ENCODE results near the gene PHETA1. TPM values are rescaled to one million over a fixed set of nuclear protein-coding genes. Genes with fewer than 3 reads are reported as not detected.
A peak's percentile ranks its signal among the peaks of the same experiment; 100 is the strongest.

The PHETA1 gene
- total and polyA plus RNA-seq, 2 of the 13 experiments (the other 11 are each of a cell fraction or from before 2014, with no cell fraction given), result 11.3 to 20.8 TPM

GRCh38 chr12:111413442-111414086, 44.7 kb upstream of the PHETA1 start:
- CTCF ChIA-PET (ENCODE audit: low intra/inter-chr PET ratio, low total read pairs), result no interaction called here
- intact Hi-C loops (cut with micrococcal nuclease; ENCODE audit: unreplicated experiment), result no loop called here
- TF ChIP-seq ZNF335 (CRISPR knock-in tag; IDR thresholded peaks at IDR 0.05) (no peak), ZKSCAN8 (CRISPR knock-in tag; IDR thresholded peaks at IDR 0.05; ENCODE audit: borderline replicate concordance) (0 out of 2 replicates have a peak, but pooled peaks have one; percentile 54)
- no peaks in the 10 kb centered on the region for H3K9me3 ChIP-seq (ENCODE audit: low read length)
- peaks cover 18% of the 10 kb centered on the region for H3K79me2 ChIP-seq (ENCODE audit: insufficient read depth, low read length)
- ATAC-seq (no peak), FAIRE-seq (no peak), DNase-seq (ENCODE audit: low spot score) (no peak)
- H3K27ac ChIP-seq (ENCODE audit: extremely low read length, insufficient read depth, low read length), result no peak overlapping the region
- H3K4me1 ChIP-seq (ENCODE audit: insufficient read depth, low read length), result peaks cover 9% of the 10 kb centered on the region; the same call in 1 of the 2 replicates
- WGBS (ENCODE audit: low lambda C conversion rate), result 98% methylated on average over 12 of the region's 12 CpGs
- POLR2A ChIA-PET, result interaction anchor here (1.8 kb wide), 1 partner anchor 9 kb away, joined by 7 read pairs; no protein-coding TSS in a partner anchor
- in situ Hi-C loops (cut with HindIII; ENCODE audit: extremely low pct_ligation_motif_present, low pct_unique_long_range_greater_than_20kb), result no loop called here
- peaks cover 0 to 12% of the 10 kb centered on the region in 2 experiments; a peak in 2 of 5 replicates for H3K36me3 ChIP-seq (replicated peaks in 1 of 2; ENCODE audit: control insufficient read depth in 1 of 2, insufficient read depth in 2 of 2, low read length in 2 of 2)
- no peak overlapping the region for H3K4me3 ChIP-seq (replicated peaks in 1 of 3; ENCODE audit: insufficient read depth in 1 of 3, low read depth in 2 of 3, low read length in 3 of 3)
- no peak overlapping the region for H2AFZ ChIP-seq (ENCODE audit: low read length)
- H3K27me3 ChIP-seq (ENCODE audit: control insufficient read depth in 1 of 2, insufficient read depth in 2 of 2, low read length in 2 of 2), result no peaks in the 10 kb centered on the region
- H4K20me1 ChIP-seq (ENCODE audit: insufficient read depth, low read length), result peaks cover 24% of the 10 kb centered on the region; the same call in 1 of the 2 replicates
- BruUV-seq (replicated peaks), result no TSS peak
- no peak overlapping the region for H3K4me2 ChIP-seq (ENCODE audit: low read depth, low read length)
- H3K9ac ChIP-seq (ENCODE audit: insufficient read depth, low read depth, low read length), result no peak overlapping the region

- BruUV-seq (replicated peaks), result no TSS peak
- TF ChIP-seq CREBL2 (CRISPR knock-in tag; IDR thresholded peaks at IDR 0.05; ENCODE audit: borderline replicate concordance) (no peak), KLF6 (CRISPR knock-in tag; IDR thresholded peaks at IDR 0.05) (no peak), FLYWCH1 (CRISPR knock-in tag; IDR thresholded peaks at IDR 0.05) (no peak), PAX8 (CRISPR knock-in tag; IDR thresholded peaks at IDR 0.05; ENCODE audit: borderline replicate concordance) (no peak), ELF1 (CRISPR knock-in tag; IDR thresholded peaks at IDR 0.05) (no peak), DZIP1 (CRISPR knock-in tag; IDR thresholded peaks at IDR 0.05) (no peak), ZNF235 (CRISPR knock-in tag; IDR thresholded peaks at IDR 0.05; ENCODE audit: borderline replicate concordance) (no peak), ZFP82 (CRISPR knock-in tag; IDR thresholded peaks at IDR 0.05; ENCODE audit: borderline replicate concordance) (no peak), PRMT3 (CRISPR knock-in tag; IDR thresholded peaks at IDR 0.05; ENCODE audit: borderline replicate concordance, low read depth) (no peak), ZNF615 (CRISPR knock-in tag; IDR thresholded peaks at IDR 0.05; ENCODE audit: borderline replicate concordance) (no peak), ZNF614 (CRISPR knock-in tag; IDR thresholded peaks at IDR 0.05; ENCODE audit: borderline replicate concordance) (no peak)
Measured at GRCh38 chr12:111412830-111413441, 44.0 kb upstream of the PHETA1 start.

More at GRCh38 chr12:111412830-111413441, 44.0 kb upstream of the PHETA1 start:
- ChIA-PET CTCF (ENCODE audit: low intra/inter-chr PET ratio, low total read pairs) (no interaction called here), POLR2A (interaction anchor here (1.8 kb wide), 1 partner anchor 9 kb away, joined by 7 read pairs; no protein-coding TSS in a partner anchor)
- Histone ChIP-seq H3K79me2 (ENCODE audit: insufficient read depth, low read length) (peaks cover 21% of the 10 kb centered on the region), H3K4me3 (replicated peaks in 1 of 3; ENCODE audit: insufficient read depth in 1 of 3, low read depth in 2 of 3, low read length in 3 of 3) (no peak overlapping the region), H3K4me2 (ENCODE audit: low read depth, low read length) (no peak overlapping the region), H3K27me3 (ENCODE audit: control insufficient read depth in 1 of 2, insufficient read depth in 2 of 2, low read length in 2 of 2) (no peaks in the 10 kb centered on the region), H4K20me1 (ENCODE audit: insufficient read depth, low read length) (peaks cover 30% of the 10 kb centered on the region), H3K36me3 (replicated peaks in 1 of 2; ENCODE audit: control insufficient read depth in 1 of 2, insufficient read depth in 2 of 2, low read length in 2 of 2) (peaks cover 0 to 11% of the 10 kb centered on the region in 2 experiments; a peak in 2 of 5 replicates), H3K9ac (ENCODE audit: insufficient read depth, low read depth, low read length) (no peak overlapping the region), H2AFZ (ENCODE audit: low read length) (no peak overlapping the region), H3K9me3 (ENCODE audit: low read length) (no peaks in the 10 kb centered on the region), H3K4me1 (ENCODE audit: insufficient read depth, low read length) (peaks cover 14% of the 10 kb centered on the region), H3K27ac (ENCODE audit: extremely low read length, insufficient read depth, low read length) (no peak overlapping the region)
- 96% methylated on average over 6 of the region's 6 CpGs for WGBS (ENCODE audit: low lambda C conversion rate)
- in situ Hi-C loops (cut with HindIII; ENCODE audit: extremely low pct_ligation_motif_present, low pct_unique_long_range_greater_than_20kb), result no loop called here
- FAIRE-seq (no peak), DNase-seq (ENCODE audit: low spot score) (no peak), ATAC-seq (no peak)
- intact Hi-C loops (cut with micrococcal nuclease; ENCODE audit: unreplicated experiment), result no loop called here
